Pulmonary artery endothelial cell (primary cell): ENCODE results near the gene TEX54. TPM values are rescaled to one million over a fixed set of nuclear protein-coding genes. Genes with fewer than 3 reads are reported as not detected.

Source experiments
- DNase-seq: peaks from one replicate; pipeline ENCODE4 v3.0.0-alpha.2; 2011; ENCODE audit warnings: low read depth, low spot score
- total RNA-seq: library from RNA; depleted of rRNA; stranded (reverse); fragments of >200 nt; gene quantifications from 2 replicates; pipeline ENCODE4 v1.2.3, GENCODE V29; 2014

The TEX54 gene
- total RNA-seq, 1 donor from 2014 or later = 0.26 TPM

- no peak for DNase-seq
Measured at GRCh38 chr11:62788991-62789390, 43.6 kb downstream of the TEX54 start.

GRCh38 chr11:62787005-62787759 is 45.5 kb downstream of the TEX54 start, which contains the start of gene TMEM179B:
Gene TMEM179B (plus strand): TSS chr11:62787402. CDS start chr11:62787432, 30 bp downstream.
- peak; percentile 91 for DNase-seq

- DNase-seq = no peak
Measured at GRCh38 chr11:62786318-62787004, 46.2 kb downstream of the TEX54 start.

GRCh38 chr11:62782753-62783152 is 49.9 kb downstream of the TEX54 start:
- no peak for DNase-seq

Other genes starting within 250 kb of the TEX54 start
- 7.7 and 9.6 TPM in 2 replicates for gene TUT1, start 241.3 kb downstream of the TEX54 start, total RNA-seq
- 262 and 269 TPM in 2 replicates for gene MTA2, start 231.0 kb downstream of the TEX54 start, total RNA-seq
- gene EML3, start 220.1 kb downstream of the TEX54 start, total RNA-seq = 32.1 and 34.8 TPM in 2 replicates
- 6.1 and 11.1 TPM in 2 replicates for gene ROM1, start 219.6 kb downstream of the TEX54 start, total RNA-seq
- gene B3GAT3, start 210.9 kb downstream of the TEX54 start, total RNA-seq = 17.0 and 19.3 TPM in 2 replicates
- gene GANAB, start 186.2 kb downstream of the TEX54 start, total RNA-seq = 272 and 287 TPM in 2 replicates
- 25.5 and 26.2 TPM in 2 replicates for gene INTS5, start 179.5 kb downstream of the TEX54 start, total RNA-seq
- 40.5 and 49.2 TPM in 2 replicates for gene C11orf98, start 167.6 kb downstream of the TEX54 start, total RNA-seq
- gene CSKMT, start 167.5 kb downstream of the TEX54 start, total RNA-seq = 7.5 TPM in 2 replicates
- gene UQCC3, start 161.2 kb downstream of the TEX54 start, total RNA-seq = 10.0 and 13.0 TPM in 2 replicates
- 2.3 and 3.3 TPM in 2 replicates for gene LBHD1, start 160.6 kb downstream of the TEX54 start, total RNA-seq
- gene UBXN1, start 153.8 kb downstream of the TEX54 start, total RNA-seq = 153 and 182 TPM in 2 replicates
- under 0.01 and 0.04 TPM in 2 replicates for gene LRRN4CL, start 143.3 kb downstream of the TEX54 start, total RNA-seq
- gene BSCL2, start 125.4 kb downstream of the TEX54 start, total RNA-seq = 18.8 and 20.9 TPM in 2 replicates
- gene GNG3, start 125.2 kb downstream of the TEX54 start, total RNA-seq = not detected in 2 replicates
- gene HNRNPUL2, start 105.4 kb downstream of the TEX54 start, total RNA-seq = 11.6 and 14.2 TPM in 2 replicates
- 32.8 and 34.2 TPM in 2 replicates for gene TTC9C, start 104.4 kb downstream of the TEX54 start, total RNA-seq
- 8.7 and 12.1 TPM in 2 replicates for gene ZBTB3, start 78.7 kb downstream of the TEX54 start, total RNA-seq
- gene POLR2G, start 71.3 kb downstream of the TEX54 start, total RNA-seq = 58.6 and 85.9 TPM in 2 replicates
- 20.3 and 29.1 TPM in 2 replicates for gene TAF6L, start 61.4 kb downstream of the TEX54 start, total RNA-seq
- 25.2 and 30.3 TPM in 2 replicates for gene TMEM179B, start 45.4 kb downstream of the TEX54 start, total RNA-seq
- 12.5 and 14.1 TPM in 2 replicates for gene TMEM223, start 40.8 kb downstream of the TEX54 start, total RNA-seq
- 14.8 and 38.9 TPM in 2 replicates for gene NXF1, start 27.4 kb downstream of the TEX54 start, total RNA-seq
- 35.9 and 39.6 TPM in 2 replicates for gene STX5, start 790 bp downstream of the TEX54 start, total RNA-seq
- gene WDR74, start 6.7 kb upstream of the TEX54 start, total RNA-seq = 71.1 and 71.2 TPM in 2 replicates
- gene SLC3A2, start 48.1 kb upstream of the TEX54 start, total RNA-seq = 140 and 175 TPM in 2 replicates
- gene CHRM1, start 88.5 kb upstream of the TEX54 start, total RNA-seq = not detected in 2 replicates
- not detected in 2 replicates for gene SLC22A6, start 152.1 kb upstream of the TEX54 start, total RNA-seq
- not detected in 2 replicates for gene SLC22A8, start 183.0 kb upstream of the TEX54 start, total RNA-seq